Activated T-cell treated with anti-CD3 and anti-CD28 coated beads, Interleukin-2, amount 50 U/mL, for 48 hours (primary cell): ENCODE data around the gene ROR2.

Experiments used
- DNase-seq, 2 experiments: peaks; one replicate each; pipeline ENCODE4 v3.0.0-alpha.2; 2020

Gene ROR2

GRCh38 chr9:91899594-91899993 lies 50.4 kb downstream of the ROR2 start:
- DNase-seq = no peak

- DNase-seq = no peak
These were observed 50.8 kb downstream of the ROR2 start for GRCh38 chr9:91899219-91899563.

- DNase-seq = no peak
These were observed 51.4 kb downstream of the ROR2 start for GRCh38 chr9:91898451-91899218.

GRCh38 chr9:91897201-91897600 lies 52.8 kb downstream of the ROR2 start:
- DNase-seq = no peak

GRCh38 chr9:91896513-91897121 lies 53.4 kb downstream of the ROR2 start:
- no peak for DNase-seq

GRCh38 chr9:91896097-91896496 lies 53.9 kb downstream of the ROR2 start:
- no peak for DNase-seq

- no peak for DNase-seq
These were observed 55.5 kb downstream of the ROR2 start for GRCh38 chr9:91894536-91894935.

- no peak for DNase-seq
These were observed 56.0 kb downstream of the ROR2 start for GRCh38 chr9:91894023-91894422.

GRCh38 chr9:91891915-91892314 lies 58.1 kb downstream of the ROR2 start:
- DNase-seq = no peak

GRCh38 chr9:91890662-91891061 lies 59.4 kb downstream of the ROR2 start:
- DNase-seq = no peak

GRCh38 chr9:91889161-91889911 lies 60.7 kb downstream of the ROR2 start:
- DNase-seq = no peak

- DNase-seq = no peak
These were observed 63.5 kb downstream of the ROR2 start for GRCh38 chr9:91886414-91887076.

GRCh38 chr9:91885746-91886413 lies 64.1 kb downstream of the ROR2 start:
- DNase-seq = no peak

GRCh38 chr9:91884696-91885687 lies 65.0 kb downstream of the ROR2 start:
- no peak for DNase-seq

GRCh38 chr9:91884153-91884552 lies 65.9 kb downstream of the ROR2 start:
- DNase-seq = no peak

GRCh38 chr9:91883503-91883902 lies 66.5 kb downstream of the ROR2 start:
- DNase-seq = no peak

- no peak for DNase-seq
These were observed 67.4 kb downstream of the ROR2 start for GRCh38 chr9:91882627-91883026.

GRCh38 chr9:91880378-91880972 lies 69.6 kb downstream of the ROR2 start:
- no peak for DNase-seq

- no peak for DNase-seq
These were observed 70.8 kb downstream of the ROR2 start for GRCh38 chr9:91879231-91879630.

- DNase-seq = no peak
These were observed 76.4 kb downstream of the ROR2 start for GRCh38 chr9:91873637-91874051.

- DNase-seq = no peak
These were observed 81.2 kb downstream of the ROR2 start for GRCh38 chr9:91868732-91869391.
